RWPE1 (cell line): ENCODE data around the gene IGF1R.

Experiments used
- CTCF ChIA-PET: fragments of 350-600 bp; sonication (Branson Sonifier 250); formaldehyde crosslinking; extraction: SDS; loops from one replicate; lab custom pipeline; 2021; lab: Yijun Ruan, JAX
- POLR2A ChIA-PET: fragments of 400-600 bp; formaldehyde crosslinking; extraction: SDS; loops from one replicate; lab custom pipeline; 2020; ENCODE audit warnings: antibody characterized with exemption; ENCODE audit not compliant: low non-redundant PET; lab: Yijun Ruan, JAX
- DNase-seq: peaks from one replicate; pipeline ENCODE4 v3.0.0; 2012; ENCODE audit warnings: low spot score
- H3K27ac ChIP-seq: fragments of 450-650 bp; 2 replicates; pipeline ENCODE4 v1.5.1; 2017
- TF ChIP-seq, protein P1 (sequence below): fragments of 450-650 bp; conservative IDR thresholded peaks from 2 replicates; pipeline ENCODE4 v1.5.1; 2017; ENCODE audit warnings: low read depth, mild to moderate bottlenecking

Gene IGF1R

DNA sequence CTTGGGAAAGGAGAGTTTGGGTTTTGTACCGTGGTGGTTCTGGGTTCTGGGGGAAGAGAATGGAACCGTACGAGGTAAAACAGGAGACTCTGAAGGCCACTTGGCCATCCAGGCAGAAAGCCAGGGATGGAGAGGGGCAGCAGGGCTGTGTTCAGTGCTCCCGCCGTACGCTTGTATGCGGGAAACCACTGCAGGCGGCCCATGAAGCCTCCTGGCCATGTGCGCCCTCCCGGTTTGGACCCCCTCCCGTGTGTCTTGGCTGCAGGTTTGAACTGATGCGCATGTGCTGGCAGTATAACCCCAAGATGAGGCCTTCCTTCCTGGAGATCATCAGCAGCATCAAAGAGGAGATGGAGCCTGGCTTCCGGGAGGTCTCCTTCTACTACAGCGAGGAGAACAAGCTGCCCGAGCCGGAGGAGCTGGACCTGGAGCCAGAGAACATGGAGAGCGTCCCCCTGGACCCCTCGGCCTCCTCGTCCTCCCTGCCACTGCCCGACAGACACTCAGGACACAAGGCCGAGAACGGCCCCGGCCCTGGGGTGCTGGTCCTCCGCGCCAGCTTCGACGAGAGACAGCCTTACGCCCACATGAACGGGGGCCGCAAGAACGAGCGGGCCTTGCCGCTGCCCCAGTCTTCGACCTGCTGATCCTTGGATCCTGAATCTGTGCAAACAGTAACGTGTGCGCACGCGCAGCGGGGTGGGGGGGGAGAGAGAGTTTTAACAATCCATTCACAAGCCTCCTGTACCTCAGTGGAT, 308.6 kb downstream of the IGF1R start:
- CTCF ChIA-PET, result interaction anchor here (0.5 kb wide), 1 partner anchor 23 kb away, joined by 7 read pairs; no protein-coding TSS in a partner anchor
- no peak for DNase-seq
- POLR2A ChIA-PET, result no interaction called here
- TF ChIP-seq, protein P1, sequence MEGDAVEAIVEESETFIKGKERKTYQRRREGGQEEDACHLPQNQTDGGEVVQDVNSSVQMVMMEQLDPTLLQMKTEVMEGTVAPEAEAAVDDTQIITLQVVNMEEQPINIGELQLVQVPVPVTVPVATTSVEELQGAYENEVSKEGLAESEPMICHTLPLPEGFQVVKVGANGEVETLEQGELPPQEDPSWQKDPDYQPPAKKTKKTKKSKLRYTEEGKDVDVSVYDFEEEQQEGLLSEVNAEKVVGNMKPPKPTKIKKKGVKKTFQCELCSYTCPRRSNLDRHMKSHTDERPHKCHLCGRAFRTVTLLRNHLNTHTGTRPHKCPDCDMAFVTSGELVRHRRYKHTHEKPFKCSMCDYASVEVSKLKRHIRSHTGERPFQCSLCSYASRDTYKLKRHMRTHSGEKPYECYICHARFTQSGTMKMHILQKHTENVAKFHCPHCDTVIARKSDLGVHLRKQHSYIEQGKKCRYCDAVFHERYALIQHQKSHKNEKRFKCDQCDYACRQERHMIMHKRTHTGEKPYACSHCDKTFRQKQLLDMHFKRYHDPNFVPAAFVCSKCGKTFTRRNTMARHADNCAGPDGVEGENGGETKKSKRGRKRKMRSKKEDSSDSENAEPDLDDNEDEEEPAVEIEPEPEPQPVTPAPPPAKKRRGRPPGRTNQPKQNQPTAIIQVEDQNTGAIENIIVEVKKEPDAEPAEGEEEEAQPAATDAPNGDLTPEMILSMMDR, result no peak
- no peak overlapping the region for H3K27ac ChIP-seq

DNA sequence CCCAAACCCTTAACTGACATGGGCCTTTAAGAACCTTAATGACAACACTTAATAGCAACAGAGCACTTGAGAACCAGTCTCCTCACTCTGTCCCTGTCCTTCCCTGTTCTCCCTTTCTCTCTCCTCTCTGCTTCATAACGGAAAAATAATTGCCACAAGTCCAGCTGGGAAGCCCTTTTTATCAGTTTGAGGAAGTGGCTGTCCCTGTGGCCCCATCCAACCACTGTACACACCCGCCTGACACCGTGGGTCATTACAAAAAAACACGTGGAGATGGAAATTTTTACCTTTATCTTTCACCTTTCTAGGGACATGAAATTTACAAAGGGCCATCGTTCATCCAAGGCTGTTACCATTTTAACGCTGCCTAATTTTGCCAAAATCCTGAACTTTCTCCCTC, 309.3 kb downstream of the IGF1R start:
- ChIA-PET POLR2A (no interaction called here), CTCF (interaction anchor here (0.5 kb wide), 1 partner anchor 24 kb away, joined by 7 read pairs; no protein-coding TSS in a partner anchor)
- TF ChIP-seq, protein P1, result no peak
- DNase-seq, result no peak
- H3K27ac ChIP-seq, result no peak overlapping the region

DNA sequence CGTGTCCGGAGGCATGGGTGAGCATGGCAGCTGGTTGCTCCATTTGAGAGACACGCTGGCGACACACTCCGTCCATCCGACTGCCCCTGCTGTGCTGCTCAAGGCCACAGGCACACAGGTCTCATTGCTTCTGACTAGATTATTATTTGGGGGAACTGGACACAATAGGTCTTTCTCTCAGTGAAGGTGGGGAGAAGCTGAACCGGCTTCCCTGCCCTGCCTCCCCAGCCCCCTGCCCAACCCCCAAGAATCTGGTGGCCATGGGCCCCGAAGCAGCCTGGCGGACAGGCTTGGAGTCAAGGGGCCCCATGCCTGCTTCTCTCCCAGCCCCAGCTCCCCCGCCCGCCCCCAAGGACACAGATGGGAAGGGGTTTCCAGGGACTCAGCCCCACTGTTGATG, 309.7 kb downstream of the IGF1R start:
- H3K27ac ChIP-seq, result no peak overlapping the region
- TF ChIP-seq, protein P1, result no peak
- POLR2A ChIA-PET, result no interaction called here
- CTCF ChIA-PET, result no interaction called here
- no peak for DNase-seq

DNA sequence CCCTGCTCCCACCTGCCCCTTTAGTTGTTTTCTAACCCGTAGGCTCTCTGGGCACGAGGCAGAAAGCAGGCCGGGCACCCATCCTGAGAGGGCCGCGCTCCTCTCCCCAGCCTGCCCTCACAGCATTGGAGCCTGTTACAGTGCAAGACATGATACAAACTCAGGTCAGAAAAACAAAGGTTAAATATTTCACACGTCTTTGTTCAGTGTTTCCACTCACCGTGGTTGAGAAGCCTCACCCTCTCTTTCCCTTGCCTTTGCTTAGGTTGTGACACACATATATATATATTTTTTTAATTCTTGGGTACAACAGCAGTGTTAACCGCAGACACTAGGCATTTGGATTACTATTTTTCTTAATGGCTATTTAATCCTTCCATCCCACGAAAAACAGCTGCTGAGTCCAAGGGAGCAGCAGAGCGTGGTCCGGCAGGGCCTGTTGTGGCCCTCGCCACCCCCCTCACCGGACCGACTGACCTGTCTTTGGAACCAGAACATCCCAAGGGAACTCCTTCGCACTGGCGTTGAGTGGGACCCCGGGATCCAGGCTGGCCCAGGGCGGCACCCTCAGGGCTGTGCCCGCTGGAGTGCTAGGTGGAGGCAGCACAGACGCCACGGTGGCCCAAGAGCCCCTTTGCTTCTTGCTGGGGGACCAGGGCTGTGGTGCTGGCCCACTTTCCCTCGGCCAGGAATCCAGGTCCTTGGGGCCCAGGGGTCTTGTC, 310.7 kb downstream of the IGF1R start:
- no peak overlapping the region for H3K27ac ChIP-seq
- TF ChIP-seq, protein P1, result no peak
- ChIA-PET POLR2A (no interaction called here), CTCF (no interaction called here)
- no peak for DNase-seq

DNA sequence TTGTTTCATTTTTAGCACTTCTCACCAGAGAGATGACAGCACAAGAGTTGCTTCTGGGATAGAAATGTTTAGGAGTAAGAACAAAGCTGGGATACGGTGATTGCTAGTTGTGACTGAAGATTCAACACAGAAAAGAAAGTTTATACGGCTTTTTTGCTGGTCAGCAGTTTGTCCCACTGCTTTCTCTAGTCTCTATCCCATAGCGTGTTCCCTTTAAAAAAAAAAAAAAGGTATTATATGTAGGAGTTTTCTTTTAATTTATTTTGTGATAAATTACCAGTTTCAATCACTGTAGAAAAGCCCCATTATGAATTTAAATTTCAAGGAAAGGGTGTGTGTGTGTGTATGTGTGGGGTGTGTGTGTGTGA, 311.3 kb downstream of the IGF1R start:
- DNase-seq, result no peak
- H3K27ac ChIP-seq, result no peak overlapping the region
- POLR2A ChIA-PET, result no interaction called here
- TF ChIP-seq, protein P1, result no peak
- CTCF ChIA-PET, result no interaction called here

DNA sequence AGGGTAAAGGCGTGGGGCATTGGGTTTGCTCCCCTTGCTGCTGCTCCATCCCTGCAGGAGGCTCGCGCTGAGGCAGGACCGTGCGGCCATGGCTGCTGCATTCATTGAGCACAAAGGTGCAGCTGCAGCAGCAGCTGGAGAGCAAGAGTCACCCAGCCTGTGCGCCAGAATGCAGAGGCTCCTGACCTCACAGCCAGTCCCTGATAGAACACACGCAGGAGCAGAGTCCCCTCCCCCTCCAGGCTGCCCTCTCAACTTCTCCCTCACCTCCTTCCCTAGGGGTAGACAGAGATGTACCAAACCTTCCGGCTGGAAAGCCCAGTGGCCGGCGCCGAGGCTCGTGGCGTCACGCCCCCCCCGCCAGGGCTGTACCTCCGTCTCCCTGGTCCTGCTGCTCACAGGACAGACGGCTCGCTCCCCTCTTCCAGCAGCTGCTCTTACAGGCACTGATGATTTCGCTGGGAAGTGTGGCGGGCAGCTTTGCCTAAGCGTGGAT, 312.3 kb downstream of the IGF1R start:
- TF ChIP-seq, protein P1, result no peak
- DNase-seq, result no peak
- CTCF ChIA-PET, result no interaction called here
- POLR2A ChIA-PET, result no interaction called here
- H3K27ac ChIP-seq, result no peak overlapping the region
